K562 (cell line): ENCODE data around the gene ESPL1. TPM values are rescaled to one million over a fixed set of nuclear protein-coding genes. Genes with fewer than 3 reads are reported as not detected.
A peak's percentile ranks its signal among the peaks of the same experiment; 100 is the strongest.

ENCODE experiments used
- BHLHE40 ChIP-seq: IDR thresholded peaks from 2 replicates; pipeline ENCODE4 v1.6.1; 2011; ENCODE audit warnings: low read length, improper control_type of control experiment
- CREB3L1 ChIP-seq: fragments of 450-650 bp; IDR thresholded peaks from 2 replicates; pipeline ENCODE4 v1.6.1; 2014; ENCODE audit warnings: low read depth, mild to moderate bottlenecking, moderate library complexity, borderline replicate concordance
- CTBP1 ChIP-seq: fragments of 450-650 bp; IDR thresholded peaks from 2 replicates; pipeline ENCODE4 v1.6.1; 2016; ENCODE audit warnings: borderline replicate concordance
- MCM3 ChIP-seq: fragments of 450-650 bp; IDR thresholded peaks from 2 replicates; pipeline ENCODE4 v1.6.1; 2016
- NFATC3 ChIP-seq: fragments of 450-650 bp; IDR thresholded peaks from 2 replicates; pipeline ENCODE4 v1.6.1; 2017; ENCODE audit warnings: mild to moderate bottlenecking
- PHB ChIP-seq: fragments of 250-450 bp; sonication (Bioruptor Pico); IDR thresholded peaks from 2 replicates; pipeline ENCODE4 v1.5.0; 2021
- POLR3A ChIP-seq: IDR thresholded peaks from 2 replicates; pipeline ENCODE4 v1.6.1; 2011; ENCODE audit warnings: borderline replicate concordance, mild to moderate bottlenecking, moderate library complexity; ENCODE audit not compliant: insufficient read length, insufficient read depth; ENCODE audit errors: extremely low read depth
- PTTG1 ChIP-seq: fragments of 450-650 bp; IDR thresholded peaks from 2 replicates; pipeline ENCODE4 v1.6.1; 2016; ENCODE audit warnings: low read depth, mild to moderate bottlenecking, missing genetic modification characterization, missing compliant biosample characterization
- RBBP5 ChIP-seq: fragments of 200-600 bp; sonication (generic); IDR thresholded peaks from 2 replicates; pipeline ENCODE4 v1.6.1; 2012; ENCODE audit warnings: borderline replicate concordance, mild to moderate bottlenecking, low read length, control low read depth, inconsistent platforms; ENCODE audit not compliant: insufficient read depth, poor library complexity, severe bottlenecking
- RFX5 ChIP-seq: IDR thresholded peaks from 2 replicates; pipeline ENCODE4 v1.6.1; 2011; ENCODE audit warnings: low read depth, mild to moderate bottlenecking, improper control_type of control experiment, low read length
- SRSF7 ChIP-seq: fragments of 200-400 bp; formaldehyde crosslinking; optimal IDR thresholded peaks from 2 replicates; pipeline ENCODE3; 2017; ENCODE audit warnings: mild to moderate bottlenecking, low read depth, low read length
- STAT5A ChIP-seq: IDR thresholded peaks from 2 replicates; pipeline ENCODE4 v1.6.1; 2012; ENCODE audit warnings: low read length, inconsistent platforms, borderline replicate concordance
- TBP ChIP-seq: optimal IDR thresholded peaks from 2 replicates; pipeline ENCODE3; 2011; ENCODE audit warnings: low read depth, low read length, improper control_type of control experiment
- TCF3 ChIP-seq: sonication (generic); formaldehyde crosslinking; IDR thresholded peaks from 2 replicates; pipeline ENCODE4 v1.4.0; 2020; ENCODE audit warnings: mild to moderate bottlenecking, missing genetic modification reagents
- TEAD2 ChIP-seq: fragments of 450-650 bp; IDR thresholded peaks from 2 replicates; pipeline ENCODE4 v1.6.1; 2016; ENCODE audit warnings: missing genetic modification characterization, control low read depth, missing compliant biosample characterization
- TRIM24 ChIP-seq, 2 experiments: fragments of 450-650 bp; IDR thresholded peaks; 2 replicates each; pipeline ENCODE4 v1.6.1; 2016
- ZNF224 ChIP-seq: sonication (generic); formaldehyde crosslinking; IDR thresholded peaks from 2 replicates; pipeline ENCODE4 v1.8.0; 2022; ENCODE audit warnings: mild to moderate bottlenecking, missing genetic modification reagents
- ZNF3 ChIP-seq: fragments of 250-450 bp; sonication (Bioruptor Pico); IDR thresholded peaks from 2 replicates; pipeline ENCODE4 v1.5.0; 2021; ENCODE audit warnings: mild to moderate bottlenecking, moderate library complexity
- ZNF695 ChIP-seq: fragments of 450-650 bp; formaldehyde crosslinking; IDR thresholded peaks from 2 replicates; pipeline ENCODE4 v1.4.0; 2020; ENCODE audit warnings: mild to moderate bottlenecking, moderate library complexity
- ZNF778 ChIP-seq: fragments of 450-650 bp; formaldehyde crosslinking; IDR thresholded peaks from 2 replicates; pipeline ENCODE4 v1.4.0; 2020; ENCODE audit warnings: mild to moderate bottlenecking, moderate library complexity
- polyA plus RNA-seq, 8 experiments: library from polyadenylated mRNA; depleted of rRNA in 4 of 8; stranded (reverse) in 5 of 8; unstranded in 3 of 8; fragments of >200 nt; fragmentation: Nextera tagmentation in 2 of 8; fragmentation: Illumina TruSeq in 1 of 8; extraction: Ambion mirVana in 2 of 8; extraction: Trizol in 1 of 8; gene quantifications; 2 replicates each; pipeline versions ENCODE4 v1.2.1 to v1.2.3, GENCODE V29; 2011 to 2014; ENCODE audit warnings: inconsistent platforms in 1 of 8, missing spikeins in 1 of 8
- total RNA-seq, 7 experiments: library from RNA; depleted of rRNA in 6 of 7; stranded (reverse); fragments of >200 nt in 6 of 7; fragmentation: Illumina TruSeq in 2 of 7; extraction: Trizol in 2 of 7; gene quantifications; 2 replicates each; pipeline versions ENCODE4 v1.2.1 to v1.2.3, GENCODE V29; 2011 to 2021; ENCODE audit warnings: low replicate concordance in 1 of 7
- TF ChIP-seq, protein P1 (sequence below): fragments of 450-650 bp; formaldehyde crosslinking; conservative IDR thresholded peaks from 2 replicates; pipeline ENCODE4 v1.4.0; 2022; ENCODE audit warnings: mild to moderate bottlenecking, missing genetic modification characterization
- TF ChIP-seq, protein P2 (sequence below): sonication (generic); formaldehyde crosslinking; IDR thresholded peaks from 2 replicates; pipeline ENCODE4 v1.8.0; 2022; ENCODE audit warnings: missing genetic modification reagents, mild to moderate bottlenecking, moderate library complexity, borderline replicate concordance
- TF ChIP-seq, protein P3 (sequence below), 2 experiments: fragments of 450-650 bp in 1 of 2; sonication (generic) in 1 of 2; formaldehyde crosslinking in 1 of 2; IDR thresholded peaks in 1 of 2; conservative IDR thresholded peaks in 1 of 2; 2 replicates each; pipeline versions ENCODE4 v1.6.1 to v1.8.1; 2016 to 2023; ENCODE audit warnings: mild to moderate bottlenecking in 2 of 2, moderate library complexity in 2 of 2, inconsistent platforms in 1 of 2, missing genetic modification reagents in 1 of 2
- TF ChIP-seq, protein P4 (sequence below): sonication (generic); formaldehyde crosslinking; IDR thresholded peaks from 2 replicates; pipeline ENCODE4 v1.8.0; 2022; ENCODE audit warnings: mild to moderate bottlenecking, missing genetic modification reagents

ESPL1 gene
- total and polyA plus RNA-seq, 9 of the 15 experiments (the other 6 are each of a cell fraction or from before 2014, with no cell fraction given): 1.2 to 55.0 (median 18.7) TPM

GRCh38 chr12:53244337-53244736, 23.8 kb upstream of the ESPL1 start (continued):
- TF ChIP-seq PTTG1 (tag) (no peak), ZNF224 (CRISPR knock-in tag) (no peak), TRIM24 (IDR thresholded peaks at IDR 0.05) (peak in 1 of 2 experiments; percentile 68; a peak in 3 of 4 replicates), MCM3 (no peak), BHLHE40 (no peak), CTBP1 (peak; percentile 32; the same call in 1 of the 2 replicates), CREB3L1 (no peak), ZNF778 (CRISPR knock-in tag) (no peak), RFX5 (no peak), SRSF7 (no peak), TBP (peak; percentile 58), TCF3 (peak; percentile 43), RBBP5 (peak; percentile 37), NFATC3 (peak; percentile 37; the same call in 1 of the 2 replicates), POLR3A (no peak), ZNF3 (no peak), STAT5A (no peak), TEAD2 (no peak), PHB (CRISPR knock-in tag) (no peak), ZNF695 (CRISPR knock-in tag) (no peak)
- TF ChIP-seq, protein P1, sequence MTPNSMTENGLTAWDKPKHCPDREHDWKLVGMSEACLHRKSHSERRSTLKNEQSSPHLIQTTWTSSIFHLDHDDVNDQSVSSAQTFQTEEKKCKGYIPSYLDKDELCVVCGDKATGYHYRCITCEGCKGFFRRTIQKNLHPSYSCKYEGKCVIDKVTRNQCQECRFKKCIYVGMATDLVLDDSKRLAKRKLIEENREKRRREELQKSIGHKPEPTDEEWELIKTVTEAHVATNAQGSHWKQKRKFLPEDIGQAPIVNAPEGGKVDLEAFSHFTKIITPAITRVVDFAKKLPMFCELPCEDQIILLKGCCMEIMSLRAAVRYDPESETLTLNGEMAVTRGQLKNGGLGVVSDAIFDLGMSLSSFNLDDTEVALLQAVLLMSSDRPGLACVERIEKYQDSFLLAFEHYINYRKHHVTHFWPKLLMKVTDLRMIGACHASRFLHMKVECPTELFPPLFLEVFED: peak; percentile 20; the same call in 1 of the 2 replicates
- TF ChIP-seq, protein P2, sequence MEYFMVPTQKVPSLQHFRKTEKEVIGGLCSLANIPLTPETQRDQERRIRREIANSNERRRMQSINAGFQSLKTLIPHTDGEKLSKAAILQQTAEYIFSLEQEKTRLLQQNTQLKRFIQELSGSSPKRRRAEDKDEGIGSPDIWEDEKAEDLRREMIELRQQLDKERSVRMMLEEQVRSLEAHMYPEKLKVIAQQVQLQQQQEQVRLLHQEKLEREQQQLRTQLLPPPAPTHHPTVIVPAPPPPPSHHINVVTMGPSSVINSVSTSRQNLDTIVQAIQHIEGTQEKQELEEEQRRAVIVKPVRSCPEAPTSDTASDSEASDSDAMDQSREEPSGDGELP: no peak
- TF ChIP-seq, protein P3, sequence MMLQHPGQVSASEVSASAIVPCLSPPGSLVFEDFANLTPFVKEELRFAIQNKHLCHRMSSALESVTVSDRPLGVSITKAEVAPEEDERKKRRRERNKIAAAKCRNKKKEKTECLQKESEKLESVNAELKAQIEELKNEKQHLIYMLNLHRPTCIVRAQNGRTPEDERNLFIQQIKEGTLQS (IDR thresholded peaks at IDR 0.05): no peak
- TF ChIP-seq, protein P3 (CRISPR knock-in tag; conservative IDR thresholded peaks at IDR 0.05): no peak
- TF ChIP-seq, protein P4, sequence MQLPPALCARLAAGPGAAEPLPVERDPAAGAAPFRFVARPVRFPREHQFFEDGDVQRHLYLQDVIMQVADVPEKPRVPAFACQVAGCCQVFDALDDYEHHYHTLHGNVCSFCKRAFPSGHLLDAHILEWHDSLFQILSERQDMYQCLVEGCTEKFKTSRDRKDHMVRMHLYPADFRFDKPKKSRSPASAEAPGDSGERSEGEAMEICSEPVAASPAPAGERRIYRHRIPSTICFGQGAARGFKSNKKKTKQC (CRISPR knock-in tag): no peak
